ENCODE measurements around the gene FAM20C. TPM values are rescaled to one million over a fixed set of nuclear protein-coding genes. Genes with fewer than 3 reads are reported as not detected.

FAM20C gene
- total and polyA plus RNA-seq, 2 donors (not counting 3 experiments of a cell fraction or from before 2014, with no cell fraction given) = 14.2 to 34.5 TPM

GRCh38 chr7:260441-261281, 68.3 kb downstream of the FAM20C start:
- dilution Hi-C loops (cut with MboI; ENCODE audit: extremely low pct_ligation_motif_present, low sequenced_read_pairs) (no loop called here), intact Hi-C loops (cut with micrococcal nuclease) (no loop called here)
- no peak for FAIRE-seq
- H3K36me3 ChIP-seq (ENCODE audit: control insufficient read depth in 2 of 2, extremely low read depth in 1 of 2, insufficient read depth in 2 of 2, low read length in 2 of 2) = peaks cover 0 to 8% of the 10 kb centered on the region in 2 experiments
- no TSS peak for BruUV-seq (replicated peaks)
- H3K9ac ChIP-seq (replicated peaks; ENCODE audit: extremely low read depth, insufficient read depth, low read length) = no peak overlapping the region
- DNase-seq (ENCODE audit: low read depth, low spot score) = no peak
- H3K9me3 ChIP-seq (replicated peaks; ENCODE audit: control insufficient read depth, insufficient read depth, low read length) = no peaks in the 10 kb centered on the region
- no peak overlapping the region for H3K4me2 ChIP-seq (ENCODE audit: insufficient read depth, low read length)
- H3K27ac ChIP-seq (ENCODE audit: insufficient read depth, low read depth, low read length) = no peak overlapping the region
- no peak for TF ChIP-seq MYC (IDR thresholded peaks at IDR 0.05; ENCODE audit: low read depth, low read length)
- no peak for TF ChIP-seq CTCF (IDR thresholded peaks at IDR 0.05; ENCODE audit: extremely low read depth in 1 of 2, insufficient read depth in 1 of 2, low read depth in 1 of 2, low read length in 2 of 2)
- no peak for TF ChIP-seq JUN (IDR thresholded peaks at IDR 0.05; ENCODE audit: borderline replicate concordance, insufficient read depth, insufficient read length, low read depth)
- no peak for TF ChIP-seq POLR2AphosphoS5 (IDR thresholded peaks at IDR 0.05; ENCODE audit: insufficient read depth, low read depth, low read length)
- no peak for TF ChIP-seq FOS (IDR thresholded peaks at IDR 0.05; ENCODE audit: borderline replicate concordance, insufficient read depth, low read length)
- no peak for TF ChIP-seq POLR2A (IDR thresholded peaks at IDR 0.05; ENCODE audit: low read depth, low read length)
- TF ChIP-seq EZH2 (IDR thresholded peaks at IDR 0.05; ENCODE audit: borderline replicate concordance, low read depth, low read length, severe bottlenecking) = no peak
- no peak for TF ChIP-seq GATA2 (IDR thresholded peaks at IDR 0.05; ENCODE audit: insufficient read depth, insufficient read length, low read depth, low read length)
- TF ChIP-seq MAX (IDR thresholded peaks at IDR 0.05; ENCODE audit: insufficient read depth, insufficient read length) = no peak
- CTCF ChIA-PET = no interaction called here
- H3K27me3 ChIP-seq (ENCODE audit: control insufficient read depth in 2 of 2, insufficient read depth in 2 of 2, low read length in 2 of 2) = no peaks in the 10 kb centered on the region
- no peaks in the 10 kb centered on the region for H3K9me1 ChIP-seq (replicated peaks; ENCODE audit: control insufficient read depth, extremely low read depth, insufficient read depth, low read length)
- no peak overlapping the region for H2AFZ ChIP-seq (ENCODE audit: low read depth, low read length)
- H3K4me3 ChIP-seq (replicated peaks in 1 of 3; ENCODE audit: insufficient read depth in 1 of 3, low read depth in 1 of 3, low read length in 3 of 3) = no peak overlapping the region
- H4K20me1 ChIP-seq (replicated peaks; ENCODE audit: control insufficient read depth, extremely low read depth, insufficient read depth, low read length) = no peaks in the 10 kb centered on the region
- H3K4me1 ChIP-seq (ENCODE audit: control insufficient read depth, extremely low read depth, insufficient read depth, low read length) = no peaks in the 10 kb centered on the region
- POLR2A ChIA-PET = no interaction called here
- no peaks in the 10 kb centered on the region for H3K79me2 ChIP-seq (ENCODE audit: control insufficient read depth, insufficient read depth, low read length)
